GM23338 (cell line): ENCODE measurements around the gene AGBL4. TPM values are rescaled to one million over a fixed set of nuclear protein-coding genes. Genes with fewer than 3 reads are reported as not detected.

Experiments used
- ATAC-seq: fragments of 200-7000 bp; cut with Tn5 transposase; 3 replicates; pipeline ENCODE4 v1.9.1; 2020
- DNase-seq: peaks from one replicate; pipeline ENCODE4 v3.0.0-alpha.2; 2015; ENCODE audit warnings: low spot score
- H2AFZ ChIP-seq: fragments of 200-600 bp; sonication (generic); 2 replicates; pipeline ENCODE4 v1.8.0; 2016; ENCODE audit warnings: antibody characterized with exemption, mild to moderate bottlenecking, moderate library complexity
- H3F3A ChIP-seq: fragments of 200-600 bp; sonication (generic); replicated peaks from 2 replicates; pipeline ENCODE4 v1.8.0; 2017; ENCODE audit warnings: antibody characterized with exemption, mixed run types, low read depth
- H3K27ac ChIP-seq: fragments of 200-600 bp; sonication (generic); 2 replicates; pipeline ENCODE4 v1.6.1; 2016; ENCODE audit warnings: low read depth
- H3K27me3 ChIP-seq: fragments of 200-600 bp; sonication (generic); 2 replicates; pipeline ENCODE4 v1.8.0; 2016; ENCODE audit warnings: mild to moderate bottlenecking, mixed run types, moderate library complexity; ENCODE audit not compliant: insufficient read depth
- H3K36me3 ChIP-seq: fragments of 200-600 bp; sonication (generic); 2 replicates; pipeline ENCODE4 v1.8.0; 2016; ENCODE audit warnings: mild to moderate bottlenecking; ENCODE audit not compliant: insufficient read depth
- H3K4me1 ChIP-seq: fragments of 200-600 bp; sonication (generic); 2 replicates; pipeline ENCODE4 v1.8.0; 2016; ENCODE audit warnings: mild to moderate bottlenecking, moderate library complexity; ENCODE audit not compliant: insufficient read depth
- H3K4me2 ChIP-seq: fragments of 200-600 bp; sonication (generic); 2 replicates; pipeline ENCODE4 v1.7.1; 2017; ENCODE audit warnings: mixed run types
- H3K4me3 ChIP-seq: fragments of 200-600 bp; sonication (generic); 2 replicates; pipeline ENCODE4 v1.6.1; 2016; ENCODE audit warnings: mixed run types
- H3K79me2 ChIP-seq: fragments of 200-600 bp; sonication (generic); replicated peaks from 2 replicates; pipeline ENCODE4 v1.8.0; 2017; ENCODE audit warnings: mild to moderate bottlenecking; ENCODE audit not compliant: insufficient read depth
- H3K9me2 ChIP-seq: fragments of 200-600 bp; sonication (generic); 2 replicates; pipeline ENCODE4 v1.8.0; 2017; ENCODE audit not compliant: insufficient read depth
- H4K20me1 ChIP-seq: fragments of 200-600 bp; sonication (generic); replicated peaks from 2 replicates; pipeline ENCODE4 v1.8.0; 2017; ENCODE audit warnings: mild to moderate bottlenecking; ENCODE audit not compliant: insufficient read depth
- H3K27ac Mint-ChIP-seq: 2 replicates; pipeline ENCODE4 v1.8.0; 2020; ENCODE audit warnings: inconsistent platforms, mild to moderate bottlenecking, moderate library complexity, mixed read lengths
- H3K27me3 Mint-ChIP-seq: 3 replicates; pipeline ENCODE4 v1.8.0; 2022; ENCODE audit warnings: low read depth, mild to moderate bottlenecking, moderate library complexity, mixed read lengths, inconsistent platforms; ENCODE audit not compliant: insufficient read depth, poor library complexity
- H3K36me3 Mint-ChIP-seq: 3 replicates; pipeline ENCODE4 v1.8.0; 2021; ENCODE audit warnings: low read depth, mild to moderate bottlenecking, inconsistent platforms, moderate library complexity, mixed read lengths
- H3K4me1 Mint-ChIP-seq: 3 replicates; pipeline ENCODE4 v1.8.0; 2020; ENCODE audit warnings: mild to moderate bottlenecking, inconsistent platforms, mixed read lengths
- H3K4me3 Mint-ChIP-seq: 3 replicates; pipeline ENCODE4 v1.8.0; 2021; ENCODE audit warnings: moderate library complexity, mild to moderate bottlenecking, inconsistent platforms, mixed read lengths
- H3K9me3 Mint-ChIP-seq: 3 replicates; pipeline ENCODE4 v1.8.0; 2020; ENCODE audit warnings: moderate library complexity, mild to moderate bottlenecking, inconsistent platforms, mixed read lengths
- CREB1 ChIP-seq: fragments of 250-450 bp; sonication (Bioruptor Pico); IDR thresholded peaks from 2 replicates; pipeline ENCODE4 v1.5.0; 2020; ENCODE audit warnings: low read depth, mild to moderate bottlenecking, moderate library complexity
- EZH2phosphoT487 ChIP-seq: fragments of 200-600 bp; sonication (generic); IDR thresholded peaks from one replicate; pipeline ENCODE4 v1.8.1; 2018; ENCODE audit warnings: antibody characterized with exemption; ENCODE audit not compliant: unreplicated experiment
- JUNB ChIP-seq: IDR thresholded peaks from one replicate; pipeline ENCODE4 v1.6.1; 2016; ENCODE audit warnings: antibody characterized with exemption; ENCODE audit not compliant: unreplicated experiment
- NANOG ChIP-seq: IDR thresholded peaks from 2 replicates; pipeline ENCODE4 v1.6.1; 2016; ENCODE audit warnings: antibody characterized with exemption, borderline replicate concordance
- POLR2AphosphoS5 ChIP-seq: IDR thresholded peaks from 2 replicates; pipeline ENCODE4 v1.6.1; 2016; ENCODE audit warnings: antibody characterized with exemption, low read depth
- REST ChIP-seq: IDR thresholded peaks from one replicate; pipeline ENCODE4 v1.6.1; 2018; ENCODE audit warnings: antibody characterized with exemption; ENCODE audit not compliant: unreplicated experiment
- STAT1 ChIP-seq: IDR thresholded peaks from one replicate; pipeline ENCODE4 v1.6.1; 2016; ENCODE audit warnings: antibody characterized with exemption; ENCODE audit not compliant: unreplicated experiment
- ZNF114 ChIP-seq: fragments of 250-450 bp; sonication (Bioruptor Pico); IDR thresholded peaks from 2 replicates; pipeline ENCODE4 v1.5.0; 2020; ENCODE audit warnings: mild to moderate bottlenecking, moderate library complexity
- ZNF462 ChIP-seq: fragments of 250-450 bp; sonication (Bioruptor Pico); IDR thresholded peaks from 2 replicates; pipeline ENCODE4 v1.5.0; 2020; ENCODE audit warnings: mild to moderate bottlenecking, moderate library complexity
- polyA plus RNA-seq: library from polyadenylated mRNA; unstranded; fragments of >200 nt; fragmentation: Nextera tagmentation; extraction: Ambion mirVana; gene quantifications from 2 replicates; pipeline ENCODE4 v1.2.1, GENCODE V29; 2016
- total RNA-seq: library from RNA; depleted of rRNA; stranded (reverse); fragments of >200 nt; shearing (Covaris generic); gene quantifications from 2 replicates; pipeline ENCODE4 v1.2.3, GENCODE V29; 2014
- TF ChIP-seq, protein P1 (sequence below), 2 experiments: fragments of 200-600 bp in 1 of 2; sonication (generic) in 1 of 2; conservative IDR thresholded peaks; 2 replicates each; pipeline versions ENCODE4 v1.5.1 to v1.6.1; 2016 to 2017; ENCODE audit warnings: antibody characterized with exemption in 2 of 2, low read depth in 2 of 2, mild to moderate bottlenecking in 2 of 2, moderate library complexity in 1 of 2

Gene AGBL4
- total and polyA plus RNA-seq, 2 experiments from 2014 or later: 0.91 to 1.5 TPM

- Mint-ChIP-seq H3K4me1 (no peaks in the 10 kb centered on the region), H3K9me3 (peaks cover 92% of the 10 kb centered on the region), H3K4me3 (no peak overlapping the region), H3K36me3 (peaks cover 27% of the 10 kb centered on the region), H3K27ac (no peak overlapping the region), H3K27me3 (no peaks in the 10 kb centered on the region)
- Histone ChIP-seq H3K4me1 (no peaks in the 10 kb centered on the region), H4K20me1 (no peaks in the 10 kb centered on the region), H3K4me2 (no peak overlapping the region), H3K36me3 (no peaks in the 10 kb centered on the region), H3K27ac (no peak overlapping the region), H3K27me3 (no peaks in the 10 kb centered on the region), H3K9me2 (no peaks in the 10 kb centered on the region), H3F3A (no peaks in the 10 kb centered on the region), H3K79me2 (no peaks in the 10 kb centered on the region), H2AFZ (no peak overlapping the region), H3K4me3 (no peak overlapping the region)
- ATAC-seq (no peak), DNase-seq (no peak)
- TF ChIP-seq REST (no peak), JUNB (no peak)
Observed at GRCh38 chr1:49181033-49181432, 842.7 kb downstream of the AGBL4 start.

DNA sequence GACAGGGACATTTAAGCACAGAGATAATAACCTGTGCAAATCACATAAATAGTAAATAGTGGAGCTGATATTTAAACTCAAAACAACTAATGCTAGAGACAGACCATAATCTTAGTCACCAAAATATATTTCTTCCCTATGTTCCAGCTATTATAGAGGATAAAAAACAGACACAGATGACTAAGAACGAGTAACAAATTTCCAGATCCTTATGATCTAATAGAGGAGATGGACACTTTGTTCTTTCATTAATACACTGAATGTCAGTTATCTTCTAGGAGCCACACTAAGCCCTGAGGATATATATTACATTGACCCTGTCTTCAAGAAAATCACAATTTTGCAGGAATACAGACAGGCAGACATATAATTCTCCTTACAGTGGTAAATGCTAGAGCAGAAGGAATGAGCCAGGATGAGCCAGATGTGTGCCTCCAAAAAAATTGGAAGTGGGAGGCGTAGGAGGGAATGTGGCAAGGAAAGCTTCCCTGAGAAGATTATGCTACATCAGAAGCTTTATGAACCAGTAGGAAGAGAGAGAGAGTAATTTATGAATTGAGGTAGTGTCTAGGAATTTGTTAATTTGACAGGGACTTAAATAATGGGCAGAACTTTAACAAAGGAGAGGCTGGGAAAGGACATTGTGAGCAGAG is 851.7 kb downstream of the AGBL4 start:
- H3K4me3 ChIP-seq: no peak overlapping the region
- H3K9me3 Mint-ChIP-seq: peaks cover 90% of the 10 kb centered on the region
- H3K4me3 Mint-ChIP-seq: no peak overlapping the region
- H3K36me3 Mint-ChIP-seq: peaks cover 7% of the 10 kb centered on the region; the same call in 2 of the 3 replicates
- no peak overlapping the region for H3K4me2 ChIP-seq
- H3K4me1 ChIP-seq: no peaks in the 10 kb centered on the region
- DNase-seq (no peak), ATAC-seq (no peak)
- no peak overlapping the region for H2AFZ ChIP-seq
- no peaks in the 10 kb centered on the region for H4K20me1 ChIP-seq
- no peaks in the 10 kb centered on the region for H3K27me3 ChIP-seq
- no peak overlapping the region for H3K27ac Mint-ChIP-seq
- no peak overlapping the region for H3K27ac ChIP-seq
- H3K79me2 ChIP-seq: no peaks in the 10 kb centered on the region
- no peaks in the 10 kb centered on the region for H3F3A ChIP-seq
- H3K4me1 Mint-ChIP-seq: no peaks in the 10 kb centered on the region
- H3K36me3 ChIP-seq: no peaks in the 10 kb centered on the region; the same call in 1 of the 2 replicates
- H3K9me2 ChIP-seq: no peaks in the 10 kb centered on the region
- H3K27me3 Mint-ChIP-seq: no peaks in the 10 kb centered on the region
- TF ChIP-seq, protein P1, sequence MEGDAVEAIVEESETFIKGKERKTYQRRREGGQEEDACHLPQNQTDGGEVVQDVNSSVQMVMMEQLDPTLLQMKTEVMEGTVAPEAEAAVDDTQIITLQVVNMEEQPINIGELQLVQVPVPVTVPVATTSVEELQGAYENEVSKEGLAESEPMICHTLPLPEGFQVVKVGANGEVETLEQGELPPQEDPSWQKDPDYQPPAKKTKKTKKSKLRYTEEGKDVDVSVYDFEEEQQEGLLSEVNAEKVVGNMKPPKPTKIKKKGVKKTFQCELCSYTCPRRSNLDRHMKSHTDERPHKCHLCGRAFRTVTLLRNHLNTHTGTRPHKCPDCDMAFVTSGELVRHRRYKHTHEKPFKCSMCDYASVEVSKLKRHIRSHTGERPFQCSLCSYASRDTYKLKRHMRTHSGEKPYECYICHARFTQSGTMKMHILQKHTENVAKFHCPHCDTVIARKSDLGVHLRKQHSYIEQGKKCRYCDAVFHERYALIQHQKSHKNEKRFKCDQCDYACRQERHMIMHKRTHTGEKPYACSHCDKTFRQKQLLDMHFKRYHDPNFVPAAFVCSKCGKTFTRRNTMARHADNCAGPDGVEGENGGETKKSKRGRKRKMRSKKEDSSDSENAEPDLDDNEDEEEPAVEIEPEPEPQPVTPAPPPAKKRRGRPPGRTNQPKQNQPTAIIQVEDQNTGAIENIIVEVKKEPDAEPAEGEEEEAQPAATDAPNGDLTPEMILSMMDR (conservative IDR thresholded peaks at IDR 0.05; ENCODE audit: low read depth in 2 of 2): no peak
- TF ChIP-seq JUNB (no peak), NANOG (no peak), STAT1 (no peak), POLR2AphosphoS5 (no peak), EZH2phosphoT487 (no peak), ZNF462 (CRISPR knock-in tag) (no peak), ZNF114 (CRISPR knock-in tag) (no peak), CREB1 (CRISPR knock-in tag) (no peak)
